GM19025 (cell line): ENCODE measurements around the gene SOBP.
"Not testable (repeated sequence)": the region's sequence is repeated elsewhere in the genome, so short reads cannot be mapped to it uniquely, and the experiment has no call there.

Experiments
- ATAC-seq: cut with Tn5 transposase; IDR thresholded peaks from one replicate; pipeline ENCODE4 v1.9.1; 2021; ENCODE audit warnings: mild to moderate bottlenecking, low read depth, moderate library complexity; ENCODE audit not compliant: unreplicated experiment

Gene SOBP

DNA sequence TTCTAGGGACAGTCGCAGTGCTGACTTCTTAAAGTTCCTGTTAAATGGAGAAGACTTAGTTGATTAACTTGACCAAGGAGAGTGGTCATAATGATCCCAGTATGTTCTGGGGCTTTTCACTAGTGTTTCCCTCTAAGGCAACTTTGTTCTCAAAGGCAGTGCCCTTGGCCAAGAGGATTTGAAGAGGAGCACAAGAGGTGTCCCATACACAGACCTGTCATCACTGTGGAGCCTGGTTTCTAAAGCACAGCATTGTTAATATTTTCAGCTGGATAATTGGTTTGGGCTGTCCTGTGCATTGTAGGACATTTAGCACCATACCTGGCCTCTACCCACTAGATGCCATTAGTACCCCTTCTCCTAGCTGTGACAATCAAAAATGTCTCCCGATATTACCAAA is 30.8 kb downstream of the SOBP start:
- not testable (repeated sequence) for ATAC-seq

DNA sequence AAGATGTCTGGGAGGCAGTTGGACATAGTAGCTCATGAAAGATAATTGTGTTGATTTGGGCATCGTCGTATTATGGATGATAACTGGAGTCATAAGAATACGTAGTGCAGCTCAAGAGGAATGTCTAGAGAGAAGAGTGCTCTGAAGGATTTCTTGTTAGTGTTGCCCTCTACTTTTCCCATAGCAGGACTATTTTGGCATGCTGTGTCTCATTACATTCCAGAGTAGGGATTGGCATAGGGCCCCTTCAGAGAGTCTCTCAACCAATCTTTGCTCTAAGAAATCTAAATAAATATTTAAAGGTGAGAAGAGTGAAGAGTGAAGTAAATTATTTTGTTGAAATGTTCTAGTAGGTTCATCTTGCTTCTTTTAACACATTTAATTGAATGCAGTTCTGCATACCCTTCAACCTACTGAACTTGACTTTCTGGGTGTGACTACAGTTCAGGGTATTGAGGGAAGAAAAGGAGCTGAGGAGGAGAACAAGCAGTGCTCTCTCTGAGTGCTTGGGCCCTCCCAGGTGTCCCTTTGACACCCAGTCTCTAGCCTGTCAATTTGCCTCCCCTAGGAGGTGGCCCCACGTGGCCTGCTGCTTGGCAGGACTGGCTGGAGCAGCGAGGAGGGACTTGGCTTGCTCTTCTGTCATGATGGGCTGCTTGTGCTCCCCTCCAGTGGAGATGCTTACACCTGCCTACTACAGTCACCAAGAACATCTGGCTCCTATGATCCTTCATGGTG is 33.3 kb downstream of the SOBP start:
- ATAC-seq, result no peak

DNA sequence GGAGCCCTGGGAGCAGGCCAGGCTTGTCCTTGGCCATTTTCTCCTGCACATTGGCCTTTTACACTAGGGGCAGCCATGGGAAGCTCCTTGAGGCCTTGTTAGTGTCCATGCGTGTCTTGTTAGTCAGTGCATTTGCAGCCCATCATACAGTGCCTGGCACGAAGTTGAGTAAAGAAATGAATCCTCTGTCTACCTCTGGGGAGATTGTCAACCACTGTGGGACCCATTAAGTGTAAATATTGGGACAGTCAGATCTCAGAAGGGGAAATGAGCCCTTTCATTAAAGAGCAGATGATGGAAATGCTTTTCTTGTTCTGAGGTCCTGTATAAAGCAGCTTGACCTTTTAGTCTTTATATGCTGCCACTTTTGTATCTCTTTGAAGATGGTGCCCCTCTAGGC is 33.9 kb downstream of the SOBP start:
- ATAC-seq, result no peak

DNA sequence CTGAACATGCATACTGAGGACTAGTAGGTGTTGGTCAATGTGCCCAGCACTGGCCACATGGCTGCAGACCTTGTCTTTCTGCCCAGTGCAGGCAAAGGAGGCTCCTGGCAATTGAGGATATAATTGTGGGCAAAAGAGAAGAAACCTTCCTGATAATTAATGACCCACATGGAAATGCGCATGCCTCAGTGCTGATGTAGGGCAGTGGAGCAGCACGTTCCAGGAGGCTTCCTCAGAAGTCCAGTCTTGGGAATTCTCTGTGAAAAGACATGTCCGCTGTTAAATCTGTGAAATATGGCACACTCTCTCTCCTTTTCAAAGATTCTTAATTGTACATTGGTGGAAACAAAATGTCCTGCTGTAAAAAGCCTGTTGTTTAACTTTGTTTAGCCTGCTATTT is 34.7 kb downstream of the SOBP start:
- ATAC-seq, result no peak

DNA sequence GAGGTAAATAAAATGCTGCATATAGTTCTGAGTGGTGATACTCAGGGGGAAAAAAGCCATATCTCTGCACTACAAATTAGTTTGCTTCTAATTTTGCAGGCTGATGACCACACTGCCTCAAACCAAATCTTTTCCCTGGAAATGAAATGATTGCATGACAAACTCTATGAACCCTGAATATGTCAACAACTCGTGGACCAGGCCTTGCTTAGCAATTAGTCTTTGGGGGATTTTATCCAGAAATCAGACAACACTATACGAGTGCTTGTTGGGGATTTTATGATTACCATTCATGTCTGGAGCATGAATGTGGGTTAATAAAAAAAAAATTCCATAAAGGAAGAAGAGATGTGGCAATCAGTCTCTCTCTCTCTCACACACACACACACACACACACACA is 42.0 kb downstream of the SOBP start:
- no peak for ATAC-seq

DNA sequence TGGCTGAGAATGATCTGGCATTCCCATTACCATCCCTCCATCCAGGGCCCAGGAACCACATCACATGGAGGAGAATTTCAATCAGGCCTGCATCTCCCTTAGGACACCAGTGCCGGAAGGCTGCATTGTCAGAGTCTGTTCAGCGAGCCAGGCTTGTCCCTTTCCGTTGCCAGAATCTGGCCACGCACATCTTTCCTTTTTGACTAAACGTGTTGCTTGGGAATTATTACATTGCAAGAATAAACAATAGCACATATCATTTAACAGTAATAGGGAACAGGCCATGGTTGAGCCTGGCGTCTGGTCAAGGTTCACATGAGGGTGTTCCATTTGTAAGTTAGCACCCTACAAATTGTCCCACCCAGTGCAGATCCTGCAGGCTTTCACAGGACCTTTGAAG is 42.8 kb downstream of the SOBP start:
- ATAC-seq, result no peak

DNA sequence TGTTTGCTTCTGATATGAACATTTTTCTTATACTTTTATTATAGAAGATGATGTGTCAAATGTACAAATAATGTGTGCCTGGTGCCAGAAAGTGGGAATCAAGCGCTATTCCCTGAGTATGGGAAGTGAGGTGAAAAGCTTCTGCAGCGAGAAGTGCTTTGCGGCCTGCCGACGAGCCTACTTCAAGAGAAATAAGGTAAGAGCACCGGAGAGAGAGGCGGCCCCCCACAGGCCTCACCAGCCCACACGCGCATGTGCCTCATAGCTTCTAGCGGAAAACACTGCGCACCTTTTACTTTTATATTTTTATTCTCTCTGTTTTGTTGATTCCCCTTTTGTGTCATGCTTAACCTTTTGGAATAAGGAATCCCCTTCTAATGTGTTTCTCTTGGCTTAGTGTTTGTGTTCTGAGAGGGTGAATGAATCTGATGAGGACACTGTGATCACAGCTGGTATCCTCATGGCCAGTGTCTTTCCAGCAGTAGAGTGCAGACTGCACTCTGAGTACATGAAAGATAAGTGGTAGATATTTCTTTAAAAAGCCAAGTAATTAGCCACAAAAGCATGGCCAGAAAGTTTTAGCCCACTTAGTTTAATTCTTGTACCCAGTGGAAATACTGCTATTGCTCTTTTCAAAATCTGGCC is 43.6 kb downstream of the SOBP start:
- no peak for ATAC-seq

DNA sequence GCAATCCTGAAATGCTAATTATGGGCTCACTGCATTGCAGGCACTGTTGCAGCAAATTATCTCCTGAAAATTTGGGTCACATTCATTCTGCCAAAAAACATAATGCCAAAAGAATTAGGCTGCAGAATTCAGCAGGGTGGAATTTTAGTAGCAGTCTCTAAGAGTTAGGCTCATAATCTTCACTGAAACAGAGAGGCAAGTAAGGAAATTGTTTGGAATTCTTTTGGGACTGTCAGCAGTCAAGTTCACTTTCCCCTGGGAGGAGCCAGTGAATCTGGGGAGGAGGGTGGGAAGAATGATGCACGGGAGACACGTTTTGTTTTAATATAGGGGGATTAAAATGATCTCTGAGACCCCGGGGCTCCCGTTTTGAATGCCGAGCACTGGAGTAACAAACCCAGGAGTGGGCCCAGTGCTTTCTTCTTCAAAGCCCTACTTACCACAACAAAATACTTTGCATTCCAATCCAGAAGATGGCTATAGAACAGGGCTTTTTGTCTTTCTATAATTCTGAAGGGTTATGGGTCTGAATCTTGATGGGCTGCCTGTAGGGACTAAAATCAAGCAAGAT is 44.7 kb downstream of the SOBP start:
- ATAC-seq, result no peak

DNA sequence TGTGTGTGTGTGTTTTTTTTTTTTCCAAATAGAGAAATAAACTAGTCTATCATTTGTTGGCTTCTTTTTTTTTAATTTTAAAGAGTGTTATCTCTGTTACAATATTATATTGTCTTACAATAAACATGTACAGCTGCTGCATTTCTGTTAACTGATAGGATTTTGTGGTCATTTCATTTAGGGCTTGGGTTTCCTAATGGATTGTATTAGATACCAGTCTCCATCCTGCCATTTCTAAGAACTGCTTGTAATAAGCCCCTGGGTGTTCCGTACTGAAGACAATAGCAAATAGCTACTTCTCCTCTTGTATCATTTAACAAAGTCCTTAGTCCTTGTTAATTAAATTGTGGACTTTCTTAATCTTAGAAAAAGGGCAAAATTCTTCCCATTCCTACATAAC is 45.7 kb downstream of the SOBP start:
- no peak for ATAC-seq

DNA sequence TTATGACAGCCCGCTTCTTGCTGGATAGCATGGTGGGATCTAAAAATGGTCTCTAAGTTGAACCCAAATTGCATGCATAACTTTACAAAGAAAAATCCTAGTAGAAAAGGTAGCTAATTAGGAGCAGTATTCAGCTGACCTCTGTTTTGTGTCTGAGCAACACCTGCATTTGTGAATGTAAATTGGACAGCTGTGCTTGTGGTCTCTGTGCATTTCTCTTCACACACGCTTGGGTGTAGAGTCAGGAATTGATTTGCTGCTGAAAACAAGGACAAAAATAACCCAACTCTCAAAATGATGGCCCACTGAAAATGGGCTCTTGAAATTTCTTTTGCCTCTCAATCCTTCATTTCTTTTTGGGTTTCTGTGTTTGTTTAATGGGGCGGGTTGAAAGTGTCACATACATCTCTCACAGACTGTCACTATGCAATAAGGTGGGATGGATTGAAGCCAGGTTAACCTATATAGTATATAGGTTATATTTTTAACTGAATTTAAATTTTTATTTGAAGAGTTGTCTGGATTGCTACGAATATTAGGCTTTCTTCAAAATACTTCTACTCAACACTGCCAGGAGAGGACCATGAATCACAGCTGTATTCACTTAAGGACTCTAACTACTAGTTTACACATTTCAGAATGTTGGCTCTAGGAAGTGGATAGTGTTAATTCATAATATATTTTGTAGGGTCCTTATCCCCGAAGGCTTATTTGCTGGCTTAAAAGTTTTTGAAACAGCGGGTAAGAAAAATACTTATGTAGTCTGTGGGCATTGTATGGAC is 46.5 kb downstream of the SOBP start:
- no peak for ATAC-seq

DNA sequence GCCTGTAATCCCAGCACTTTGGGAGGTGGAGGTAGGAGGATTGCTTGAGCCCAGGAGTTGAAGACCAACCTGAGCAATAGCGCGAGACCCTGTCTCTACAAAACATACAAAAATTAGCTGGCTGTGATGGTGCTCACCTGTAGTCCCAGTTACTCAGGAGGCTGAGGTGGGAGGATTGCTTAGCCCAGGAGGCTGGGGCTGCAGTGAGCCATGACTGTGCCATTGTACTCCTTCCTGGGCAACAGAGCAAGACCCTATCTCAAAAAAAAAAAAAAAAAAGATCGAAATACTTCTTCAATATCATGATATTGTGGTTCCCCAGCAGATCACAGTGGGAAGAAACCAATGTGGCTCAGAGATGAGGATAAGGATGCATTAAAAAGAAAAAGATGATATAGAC is 47.6 kb downstream of the SOBP start:
- no peak for ATAC-seq

DNA sequence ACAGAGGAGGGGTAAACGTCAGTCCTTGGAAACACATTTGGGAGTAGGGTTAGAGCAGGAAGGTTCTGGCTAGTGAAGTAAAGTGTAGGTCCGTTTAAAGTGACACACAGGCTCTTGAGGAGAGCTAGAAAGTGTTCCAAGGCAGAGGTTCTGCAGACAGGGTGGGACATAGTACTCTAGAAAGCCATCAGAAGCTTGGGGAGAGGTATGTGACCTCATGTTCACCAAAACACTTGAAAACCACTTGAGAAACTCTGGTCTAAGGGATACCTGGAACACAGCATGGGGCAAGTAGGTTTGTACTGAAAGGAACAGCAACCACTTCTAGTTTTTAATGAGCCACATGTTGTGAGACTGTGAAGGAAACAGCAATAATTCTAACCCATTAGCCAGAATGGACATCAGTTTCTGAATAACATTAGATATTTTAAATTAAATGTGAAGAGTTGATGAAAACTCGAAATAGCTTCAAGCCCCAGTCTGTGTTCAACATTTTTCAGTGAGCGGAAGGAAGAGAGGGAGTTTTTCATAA is 49.0 kb downstream of the SOBP start:
- no peak for ATAC-seq

DNA sequence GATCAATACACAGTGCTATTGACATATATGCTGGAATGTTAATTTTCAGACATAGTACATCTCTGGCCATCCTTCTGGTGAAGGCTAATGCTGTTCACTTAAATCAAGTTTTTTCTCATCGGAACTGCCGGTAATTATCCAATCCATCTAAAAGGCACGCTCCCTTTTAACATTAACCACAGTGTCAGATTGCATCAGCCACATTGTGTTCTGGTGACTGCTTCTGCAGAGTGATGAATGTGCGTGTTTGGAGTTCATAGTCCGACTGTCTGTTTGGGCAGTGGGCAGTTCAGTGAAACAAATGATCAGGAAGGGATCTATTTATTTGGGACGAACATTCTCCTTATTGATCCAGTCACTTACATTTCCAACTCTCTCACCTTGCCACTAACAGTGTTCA is 49.5 kb downstream of the SOBP start:
- ATAC-seq, result no peak

DNA sequence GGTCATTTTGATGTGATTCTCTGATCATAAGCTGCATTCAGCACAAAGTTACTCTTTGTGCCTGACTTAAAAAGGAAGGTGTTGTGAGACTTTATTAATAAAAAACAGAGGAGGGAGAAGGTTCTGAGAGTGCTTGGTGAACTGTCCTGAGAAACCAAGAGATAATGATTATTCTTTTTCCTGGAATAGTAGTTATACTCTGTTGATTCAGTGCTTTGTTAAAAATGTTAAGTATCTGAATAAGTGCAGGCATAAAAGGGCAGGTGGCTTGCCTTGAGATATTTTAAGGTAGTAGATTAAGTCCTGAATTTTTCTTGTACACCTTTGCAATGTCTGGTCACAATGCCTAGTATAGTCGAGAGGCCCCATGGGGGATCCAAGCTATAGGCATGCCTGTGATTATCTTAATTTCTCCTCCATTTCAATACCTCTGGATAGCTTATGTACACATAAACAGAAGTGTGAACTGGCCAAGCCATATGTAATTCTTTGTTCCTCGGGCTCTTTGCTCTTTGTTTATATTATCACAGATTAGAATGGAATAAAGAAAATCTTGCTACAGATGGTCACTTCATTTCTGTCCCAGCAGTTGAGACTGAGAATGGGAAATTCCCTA is 50.0 kb downstream of the SOBP start:
- ATAC-seq, result no peak

DNA sequence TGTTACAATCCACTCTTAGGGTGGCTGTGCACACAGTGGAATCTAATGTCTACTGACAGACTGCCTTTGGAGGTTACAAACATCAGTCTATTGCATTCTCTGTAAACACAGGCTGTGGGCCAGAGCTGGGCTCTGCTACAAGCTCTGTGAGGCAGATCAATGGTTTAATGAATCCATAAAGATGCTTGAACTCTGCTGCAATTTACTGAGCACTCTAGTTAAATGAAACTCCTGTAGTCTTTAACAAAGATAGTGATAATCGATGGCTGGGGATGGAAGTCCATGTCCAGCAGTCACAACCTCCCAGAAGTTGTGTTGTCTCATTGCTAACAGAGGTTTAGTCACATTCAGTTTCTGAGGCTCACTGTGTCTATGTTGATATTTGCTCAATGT is 50.5 kb downstream of the SOBP start:
- no peak for ATAC-seq

DNA sequence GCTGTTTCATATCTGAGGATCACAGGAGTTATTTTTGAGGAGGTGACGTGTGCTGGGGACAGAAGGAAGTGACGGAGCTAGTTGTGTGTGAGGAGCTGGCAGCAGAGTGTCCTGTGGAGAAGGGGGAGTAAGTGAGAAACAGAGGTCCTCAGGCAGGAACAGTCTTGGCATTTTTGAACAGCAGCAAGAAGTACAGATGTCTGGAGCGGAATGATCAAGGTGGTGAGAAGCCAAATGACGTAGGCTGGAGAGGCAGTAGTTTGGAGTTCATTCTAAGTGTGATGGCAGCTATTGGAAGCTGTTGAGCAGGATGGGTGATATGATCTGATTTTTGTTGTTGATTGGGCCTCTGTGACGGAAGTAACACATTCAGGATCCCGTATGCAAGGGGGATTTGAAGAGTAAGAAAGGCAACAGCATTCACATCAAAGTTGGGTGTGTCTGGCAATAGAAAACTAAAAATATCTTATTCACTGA is 52.3 kb downstream of the SOBP start:
- no peak for ATAC-seq

DNA sequence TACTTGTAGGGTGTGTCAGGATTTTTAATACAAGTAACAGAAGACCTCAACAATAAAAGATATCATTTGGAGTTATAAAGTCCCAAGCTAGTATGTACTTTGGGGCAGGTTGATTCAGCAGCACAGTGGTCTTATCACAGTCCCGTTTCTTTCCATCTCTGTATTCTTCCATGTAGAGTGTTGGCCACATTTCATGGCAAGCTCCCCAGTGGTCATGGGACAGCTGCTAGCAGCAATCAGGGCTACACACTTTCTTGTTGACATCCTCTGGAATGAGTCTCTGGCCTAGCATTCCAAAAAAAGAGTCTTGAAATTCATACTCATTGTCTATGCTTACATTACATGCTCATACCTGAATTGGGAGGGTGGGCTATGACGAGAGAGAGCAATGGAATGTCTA is 53.2 kb downstream of the SOBP start:
- no peak for ATAC-seq

DNA sequence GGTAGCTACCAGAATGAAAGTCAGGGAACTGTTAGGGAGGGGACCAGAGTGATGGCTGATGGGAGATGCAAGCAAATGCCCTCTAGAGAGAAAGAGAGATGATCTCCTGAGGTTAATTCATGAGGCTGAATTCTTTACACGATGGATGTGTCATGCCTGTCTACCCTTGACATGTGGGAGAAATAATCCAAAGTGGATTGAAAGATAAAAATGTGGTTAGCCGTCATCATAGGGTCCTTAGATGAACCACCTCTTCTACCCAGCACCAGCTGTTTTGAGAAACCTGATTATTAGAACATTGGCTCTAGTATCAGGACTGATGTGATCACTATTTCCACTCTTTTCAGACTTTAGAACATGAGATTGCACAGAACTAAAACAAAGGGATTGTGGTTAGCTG is 53.6 kb downstream of the SOBP start:
- no peak for ATAC-seq

DNA sequence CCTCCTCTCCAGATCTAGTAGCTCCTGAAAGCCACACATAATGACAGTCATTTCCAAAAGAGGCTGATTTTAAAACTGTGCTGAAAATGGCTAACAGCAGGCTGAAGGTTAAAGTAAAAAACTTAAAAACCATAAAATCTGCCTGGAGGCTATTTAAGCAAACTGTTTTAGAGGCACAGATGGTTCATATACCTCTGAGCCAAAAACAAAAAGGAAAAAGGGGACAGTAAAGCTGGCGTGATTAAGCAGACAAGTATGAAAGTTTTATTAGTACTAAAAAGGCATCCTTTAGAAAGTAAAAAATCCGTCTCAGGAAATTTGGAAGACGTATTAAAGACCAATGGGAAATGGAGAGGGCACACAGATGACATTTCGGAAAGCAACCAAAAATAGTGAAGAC is 55.8 kb downstream of the SOBP start:
- ATAC-seq, result no peak

DNA sequence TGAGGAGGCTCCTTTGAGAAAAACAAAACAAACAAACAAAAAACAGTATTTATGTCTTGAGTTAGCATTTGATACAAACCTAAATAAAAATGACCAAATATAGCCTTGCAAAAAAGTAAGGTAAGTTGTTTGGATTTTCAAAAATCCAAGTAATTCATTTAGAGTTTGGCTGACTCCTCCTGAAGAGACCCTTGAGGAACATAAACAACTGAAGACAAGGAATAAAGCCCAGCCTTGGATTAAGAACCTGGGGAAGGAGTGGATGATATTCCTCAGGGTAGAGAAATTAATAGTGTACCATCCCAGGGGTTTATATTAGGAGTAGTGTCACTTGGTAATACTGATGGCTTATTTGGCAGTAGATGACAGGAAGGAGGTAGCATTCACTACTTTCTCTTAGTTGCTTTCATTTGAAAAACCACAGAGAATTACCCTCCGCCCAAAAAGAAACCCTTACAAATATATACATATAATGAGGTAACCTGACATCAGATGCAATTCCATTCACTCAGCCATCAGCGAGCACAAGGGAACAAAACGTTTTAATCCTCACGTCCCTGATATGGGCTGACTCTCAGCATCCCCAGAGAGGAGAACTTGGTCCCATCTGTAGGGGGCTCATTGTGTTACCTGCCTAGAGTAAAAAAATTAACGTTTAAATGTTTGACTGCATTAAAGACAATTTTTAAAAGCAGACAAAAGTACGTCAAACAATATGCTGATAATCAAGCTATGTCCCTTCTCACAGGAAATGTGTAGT is 57.0 kb downstream of the SOBP start:
- ATAC-seq, result no peak
